Adrenal gland (tissue), 12 donors: Measurements from ENCODE around the gene HADHA. TPM values are rescaled to one million over a fixed set of nuclear protein-coding genes. Genes with fewer than 3 reads are reported as not detected.

Experiments used
- DNase-seq, 7 donors: peaks; one replicate each; pipeline ENCODE4 v3.0.0-alpha.2; 2019 to 2020
- H3K27ac ChIP-seq, 5 donors: fragments of 200-600 bp; sonication (generic) in 4 of 5; 1 replicate in 3 of 5; 2 replicates in 2 of 5; pipeline versions ENCODE4 v1.5.1 to v1.8.0; 2016 to 2020; ENCODE audit warnings: mild to moderate bottlenecking in 1 of 5
- H3K27me3 ChIP-seq: fragments of 200-600 bp; 2 replicates; pipeline ENCODE4 v1.8.0; 2021
- H3K36me3 ChIP-seq, 2 donors: fragments of 200-600 bp; replicated peaks in 1 of 2; 1 replicate in 1 of 2; 2 replicates in 1 of 2; pipeline versions ENCODE4 v1.5.1 to v1.8.0; 2018 to 2022
- H3K4me1 ChIP-seq, 2 donors: fragments of 200-600 bp; replicated peaks in 1 of 2; 1 replicate in 1 of 2; 2 replicates in 1 of 2; pipeline versions ENCODE4 v1.5.1 to v1.8.0; 2018 to 2021
- H3K4me3 ChIP-seq, 4 donors: fragments of 200-600 bp; sonication (generic) in 3 of 4; one replicate each; pipeline ENCODE4 v1.5.1; 2016 to 2018
- H3K9me3 ChIP-seq, 3 donors: fragments of 200-600 bp; sonication (generic) in 1 of 3; replicated peaks in 1 of 3; 1 replicate in 2 of 3; 2 replicates in 1 of 3; pipeline versions ENCODE4 v1.5.1 to v1.8.0; 2016 to 2021
- POLR2A ChIP-seq, 2 donors: fragments of 450-650 bp; IDR thresholded peaks; one replicate each; pipeline ENCODE4 v1.6.1; 2017; ENCODE audit warnings: antibody characterized with exemption in 2 of 2, mild to moderate bottlenecking in 2 of 2, moderate library complexity in 1 of 2
- WGBS, 4 donors: extraction: QIAGEN DNeasy Blood & Tissue Kit in 2 of 4; methylation state at CpG; one replicate each; pipeline versions ENCODE4 v1.1.5 to v1.1.7; 2013 to 2017; 5-methylcytosine and 5-hydroxymethylcytosine counted together
- intact Hi-C, 2 donors: fragments of 100-400 bp; cut with DNase I; formaldehyde crosslinking; loops; one replicate each; pipeline versions ENCODE4 v1.14.1 to v1.15.0; 2022 to 2023
- polyA plus RNA-seq, 3 donors: library from polyadenylated mRNA; stranded (reverse); fragments of 200-250 nt in 2 of 3; fragments of 350-450 nt in 1 of 3; fragmentation: Illumina TruSeq in 1 of 3; extraction: RNeasy Lipid Tissue Mini Kit (QIAGEN cat#74804) in 1 of 3; gene quantifications; one replicate each; pipeline ENCODE4 v1.2.3, GENCODE V29; 2013 to 2014
- total RNA-seq, 9 donors: library from RNA; depleted of rRNA in 4 of 9; stranded (reverse); fragments of >200 nt in 4 of 9; fragments of 120-200 nt in 1 of 9; fragmentation: NEBNext Ultra II Directional in 1 of 9; extraction: Animal tissue kit (Norgen Biotek cat#: 25700) in 1 of 9; gene quantifications; one replicate each; pipeline versions ENCODE4 v1.1.0 to v1.2.4, GENCODE V29; 2013 to 2023
- TF ChIP-seq, protein P1 (sequence below), 6 experiments: fragments of 450-650 bp in 4 of 6; fragments of 200-600 bp in 2 of 6; sonication (generic) in 1 of 6; IDR thresholded peaks; 1 replicate in 5 of 6; 2 replicates in 1 of 6; pipeline versions ENCODE4 v1.5.1 to v1.8.0; 2016 to 2021; ENCODE audit warnings: antibody characterized with exemption in 6 of 6, mild to moderate bottlenecking in 2 of 6, moderate library complexity in 1 of 6
- donor health status: healthy with polysubstance abuse.
- donor health status: Bipolar disorder and iron deficiency.
- donor health status: DM: yes; HTN: yes; CAD: no.
- donor health status: DM: no; HTN: no; CAD: no.
- donor health status: DM: no; HTN: no; CAD: no.
- donor health status: DM: yes; HTN: yes; CAD: no.

HADHA gene
- total and polyA plus RNA-seq, 12 donors: 43.8 to 353 (median 210) TPM

DNA sequence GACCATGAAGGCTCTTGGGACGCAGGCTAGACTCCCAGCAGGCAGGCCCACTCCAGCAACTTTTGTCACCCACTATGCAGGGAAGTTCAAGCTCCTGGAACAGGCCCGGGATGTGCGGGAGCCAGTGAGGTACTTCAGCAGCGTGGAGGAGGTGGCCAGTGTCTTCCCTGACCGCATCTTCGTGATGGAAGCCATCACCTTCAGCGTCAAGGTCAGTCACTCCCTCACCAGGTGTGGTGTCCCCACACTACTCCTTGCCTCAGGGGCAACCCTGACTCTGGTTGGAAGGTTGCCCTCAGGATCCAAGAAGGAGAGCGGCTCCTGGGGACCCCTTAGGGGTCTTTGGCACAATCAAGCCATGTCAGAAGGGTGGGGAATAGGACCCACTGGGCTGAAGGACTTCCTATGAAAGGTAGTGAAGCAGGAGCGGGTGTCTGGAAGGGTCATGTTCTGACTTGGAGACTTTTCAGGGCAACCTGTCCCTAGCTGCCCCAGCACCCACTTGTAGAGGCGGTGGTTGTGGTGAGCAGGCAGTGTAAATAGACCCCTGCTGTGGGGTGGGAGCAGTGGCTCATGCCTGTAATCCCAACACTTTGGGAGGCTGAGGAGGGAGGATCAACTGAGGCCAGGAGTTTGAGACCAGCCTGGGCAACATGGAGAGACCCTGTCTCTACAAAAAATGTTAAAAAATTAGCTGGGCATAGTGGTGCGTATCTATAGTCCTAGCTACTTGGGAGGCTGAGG lies 61.4 kb downstream of the HADHA start:
- WGBS, 4 donors: 93 to 100% (median 95%) methylated on average over 4 to 11 of the region's 11 CpGs
- Histone ChIP-seq H3K27ac (no peak overlapping the region), H3K36me3 (no peaks in the 10 kb centered on the region), H3K4me1 (peaks cover 0 to 8% of the 10 kb centered on the region in 2 donors), H3K27me3 (no peaks in the 10 kb centered on the region), H3K4me3 (no peak overlapping the region), H3K9me3 (no peaks in the 10 kb centered on the region)
- TF ChIP-seq, protein P1, sequence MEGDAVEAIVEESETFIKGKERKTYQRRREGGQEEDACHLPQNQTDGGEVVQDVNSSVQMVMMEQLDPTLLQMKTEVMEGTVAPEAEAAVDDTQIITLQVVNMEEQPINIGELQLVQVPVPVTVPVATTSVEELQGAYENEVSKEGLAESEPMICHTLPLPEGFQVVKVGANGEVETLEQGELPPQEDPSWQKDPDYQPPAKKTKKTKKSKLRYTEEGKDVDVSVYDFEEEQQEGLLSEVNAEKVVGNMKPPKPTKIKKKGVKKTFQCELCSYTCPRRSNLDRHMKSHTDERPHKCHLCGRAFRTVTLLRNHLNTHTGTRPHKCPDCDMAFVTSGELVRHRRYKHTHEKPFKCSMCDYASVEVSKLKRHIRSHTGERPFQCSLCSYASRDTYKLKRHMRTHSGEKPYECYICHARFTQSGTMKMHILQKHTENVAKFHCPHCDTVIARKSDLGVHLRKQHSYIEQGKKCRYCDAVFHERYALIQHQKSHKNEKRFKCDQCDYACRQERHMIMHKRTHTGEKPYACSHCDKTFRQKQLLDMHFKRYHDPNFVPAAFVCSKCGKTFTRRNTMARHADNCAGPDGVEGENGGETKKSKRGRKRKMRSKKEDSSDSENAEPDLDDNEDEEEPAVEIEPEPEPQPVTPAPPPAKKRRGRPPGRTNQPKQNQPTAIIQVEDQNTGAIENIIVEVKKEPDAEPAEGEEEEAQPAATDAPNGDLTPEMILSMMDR (IDR thresholded peaks at IDR 0.05): no peak
- TF ChIP-seq POLR2A (IDR thresholded peaks at IDR 0.05): no peak
- DNase-seq: no peak
- intact Hi-C loops: no loop called here

DNA sequence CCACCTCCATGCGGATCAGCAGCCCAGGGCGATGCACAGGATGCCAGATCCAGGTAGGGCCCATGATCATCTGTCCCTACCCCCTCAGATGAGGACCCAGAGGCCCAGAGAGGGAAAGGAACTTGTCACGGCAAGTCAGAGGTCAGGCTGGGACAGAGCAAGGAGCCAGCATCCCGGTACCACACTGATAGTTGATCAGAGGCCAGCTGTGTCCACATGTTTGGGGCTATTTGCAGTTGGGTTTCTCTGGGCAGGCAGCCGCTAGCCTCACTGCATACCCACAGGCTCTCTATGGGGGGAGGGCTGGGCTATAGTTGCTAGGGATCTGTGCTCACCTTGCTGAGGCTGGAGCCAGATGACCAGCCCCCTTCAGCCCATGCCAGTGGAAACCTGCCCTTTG lies 62.0 kb downstream of the HADHA start:
- TF ChIP-seq, protein P1 (IDR thresholded peaks at IDR 0.05): no peak
- no peak for TF ChIP-seq POLR2A (IDR thresholded peaks at IDR 0.05)

DNA sequence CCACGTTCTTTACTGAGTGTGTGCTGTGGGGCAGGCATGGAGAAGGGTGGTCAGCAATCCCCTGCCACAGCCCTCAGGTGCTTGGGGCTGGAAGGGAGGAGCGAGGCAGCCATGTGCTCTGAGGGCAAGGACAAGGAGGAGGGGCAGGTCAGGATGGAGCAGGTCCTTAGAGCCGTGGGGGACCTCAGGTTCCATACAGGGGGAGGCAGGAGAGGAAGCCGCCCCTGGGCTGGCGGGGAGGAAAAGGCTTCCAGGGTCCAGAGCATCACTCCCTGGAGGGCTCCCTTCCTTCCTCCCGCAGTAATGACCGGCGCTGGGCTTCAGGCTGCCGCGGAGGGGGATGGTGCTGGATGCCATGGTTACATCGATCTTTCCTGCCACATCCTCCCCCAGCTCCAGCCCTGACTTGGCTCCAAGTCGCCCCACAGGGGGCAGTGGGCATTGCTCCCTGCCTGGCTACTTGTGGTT lies 65.0 kb downstream of the HADHA start:
- Histone ChIP-seq H3K27ac (peak overlapping the region in 1 of 5 donors; percentile 19), H3K4me1 (peaks cover 0 to 8% of the 10 kb centered on the region in 2 donors), H3K4me3 (peak overlapping the region in 1 of 4 donors; percentile 52), H3K9me3 (no peaks in the 10 kb centered on the region), H3K27me3 (peaks cover 2% of the 10 kb centered on the region), H3K36me3 (no peaks in the 10 kb centered on the region)
- TF ChIP-seq POLR2A (IDR thresholded peaks at IDR 0.05): no peak
- TF ChIP-seq, protein P1 (IDR thresholded peaks at IDR 0.05): no peak
- 18 to 41% (median 27%) methylated on average over 3 to 12 of the region's 12 CpGs for WGBS, 4 donors
- DNase-seq: no peak
- intact Hi-C loops: no loop called here

More for the DNA sequence above, 62.0 kb downstream of the HADHA start:
- H3K4me3 ChIP-seq: no peak overlapping the region
- no peak for DNase-seq
- H3K4me1 ChIP-seq: peaks cover 0 to 8% of the 10 kb centered on the region in 2 donors
- 90 to 100% (median 91%) methylated on average over 1 to 5 of the region's 5 CpGs; no CpG with 5 or more reads in 1 of the 4 donors for WGBS, 4 donors
- no peaks in the 10 kb centered on the region for H3K27me3 ChIP-seq
- intact Hi-C loops: no loop called here
- no peaks in the 10 kb centered on the region for H3K9me3 ChIP-seq
- H3K27ac ChIP-seq: no peak overlapping the region
- no peaks in the 10 kb centered on the region for H3K36me3 ChIP-seq

DNA sequence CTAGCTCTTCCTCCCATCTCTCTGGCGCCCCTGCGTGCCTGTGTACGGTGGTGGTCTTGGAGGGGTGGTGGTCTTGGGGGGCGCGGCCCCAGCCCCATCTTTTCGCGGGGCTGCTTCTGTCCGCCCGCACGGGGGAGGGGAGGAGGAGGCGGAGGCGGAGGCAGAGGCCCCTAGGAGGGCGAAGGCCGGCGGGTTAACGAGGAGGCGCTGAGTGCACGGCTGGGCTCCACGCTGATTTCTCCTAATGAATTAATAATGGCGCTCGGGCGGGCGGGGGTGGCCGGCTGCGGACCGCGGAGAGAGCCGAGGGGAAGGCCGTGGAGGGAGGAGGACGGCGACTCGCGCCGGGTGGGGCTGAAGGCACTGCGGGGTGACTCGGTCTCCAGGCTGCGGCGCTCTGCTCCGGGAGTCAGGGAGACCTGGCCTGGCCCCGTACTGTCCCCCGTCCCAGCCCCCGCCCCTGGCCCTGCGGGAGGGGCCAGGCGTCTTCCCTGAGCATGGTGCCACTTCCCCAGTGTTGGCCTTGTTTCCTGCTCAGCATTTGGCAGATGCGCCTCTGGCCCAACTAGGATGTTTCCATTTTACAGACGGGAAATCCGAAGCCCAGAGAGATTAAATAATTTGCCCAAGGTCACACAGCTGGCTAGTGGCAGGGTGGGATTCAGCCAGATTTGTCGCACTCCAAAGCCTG lies 65.5 kb downstream of the HADHA start:
- intact Hi-C loops: no loop called here
- TF ChIP-seq POLR2A (IDR thresholded peaks at IDR 0.05): no peak
- TF ChIP-seq, protein P1 (IDR thresholded peaks at IDR 0.05): no peak
- peak in 5 of 7 donors; percentile 46 to 56 (median 47) for DNase-seq

More for the DNA sequence above, 65.5 kb downstream of the HADHA start:
- Histone ChIP-seq H3K4me1 (peaks cover 0 to 8% of the 10 kb centered on the region in 2 donors), H3K27me3 (peaks cover 8% of the 10 kb centered on the region), H3K9me3 (no peaks in the 10 kb centered on the region), H3K4me3 (peak overlapping the region in 2 of 4 donors; percentile 18 to 52), H3K27ac (peak overlapping the region in 1 of 5 donors; percentile 19), H3K36me3 (no peaks in the 10 kb centered on the region)
- WGBS, 4 donors: 1 to 6% (median 4%) methylated on average over 13 to 46 of the region's 48 CpGs
